GM12878 (cell line): ENCODE results near the gene IDH3G. TPM values are rescaled to one million over a fixed set of nuclear protein-coding genes. Genes with fewer than 3 reads are reported as not detected.

Source experiments
- ATAC-seq: fragments of 200-7000 bp; cut with Tn5 transposase; 3 replicates; pipeline ENCODE4 v1.9.1; 2020; ENCODE audit warnings: mild to moderate bottlenecking, moderate library complexity
- BruUV-seq: library from RNA; stranded (reverse); fragments of 400-500 nt; replicated peaks from 2 replicates; lab custom pipeline; 2021; lab: Mats Ljungman, UMichigan
- CTCF ChIA-PET: fragments of 300-600 bp; sonication (Branson Sonifier 250); formaldehyde crosslinking; extraction: SDS; loops from one replicate; lab custom pipeline; 2021; ENCODE audit warnings: inconsistent platforms; lab: Yijun Ruan, JAX
- POLR2A ChIA-PET: fragments of 350-600 bp; formaldehyde crosslinking; extraction: SDS; loops from one replicate; lab custom pipeline; 2021; ENCODE audit warnings: inconsistent platforms; lab: Charles Lee
- RAD21 ChIA-PET: fragments of 300-600 bp; sonication (Branson Sonifier 250); formaldehyde crosslinking; loops from one replicate; lab custom pipeline; 2023; ENCODE audit warnings: antibody characterized with exemption; ENCODE audit not compliant: unreplicated experiment; lab: Charles Lee
- SMC1A ChIA-PET: fragments of 300-600 bp; sonication (Branson Sonifier 250); formaldehyde crosslinking; loops from one replicate; lab custom pipeline; 2023; ENCODE audit not compliant: unreplicated experiment, uncharacterized antibody; lab: Charles Lee
- DNase-seq: peaks from one replicate; pipeline ENCODE4 v3.0.0-alpha.2; 2011; ENCODE audit warnings: low read depth, low spot score
- FAIRE-seq: peaks from 3 replicates; lab custom pipeline; 2011; peaks lifted over from hg19 to GRCh38; lab: Jason Lieb, UNC
- H2AFZ ChIP-seq: 2 replicates; pipeline ENCODE4 v1.6.0; 2011; ENCODE audit warnings: low read depth, low read length, control low read depth; ENCODE audit not compliant: control insufficient read depth
- H3K27ac ChIP-seq: 2 replicates; pipeline ENCODE4 v1.5.1; 2011; ENCODE audit warnings: control low read depth; ENCODE audit not compliant: control insufficient read depth, insufficient read depth
- H3K27me3 ChIP-seq, 2 experiments: replicated peaks in 1 of 2; 2 replicates each; pipeline versions ENCODE4 v1.6.0 to v1.6.1; 2011; ENCODE audit warnings: low read length in 1 of 2; ENCODE audit not compliant: control insufficient read depth in 2 of 2, insufficient read depth in 2 of 2
- H3K36me3 ChIP-seq, 2 experiments: 2 replicates each; pipeline ENCODE4 v1.5.1; 2011; ENCODE audit warnings: low read length in 1 of 2; ENCODE audit not compliant: control insufficient read depth in 2 of 2, insufficient read depth in 2 of 2
- H3K4me1 ChIP-seq: 2 replicates; pipeline ENCODE4 v1.6.1; 2011; ENCODE audit warnings: mild to moderate bottlenecking, low read length, moderate library complexity, mixed read lengths; ENCODE audit not compliant: control insufficient read depth, insufficient read depth
- H3K4me2 ChIP-seq: 2 replicates; pipeline ENCODE4 v1.6.0; 2011; ENCODE audit warnings: control low read depth; ENCODE audit not compliant: control insufficient read depth, insufficient read depth
- H3K4me3 ChIP-seq: fragments of 200-600 bp; sonication (generic); 2 replicates; pipeline ENCODE4 v1.5.1; 2016
- H3K79me2 ChIP-seq: 2 replicates; pipeline ENCODE4 v1.6.0; 2011; ENCODE audit warnings: low read length; ENCODE audit not compliant: control insufficient read depth, insufficient read depth
- H3K9ac ChIP-seq: 2 replicates; pipeline ENCODE4 v1.8.0; 2011; ENCODE audit warnings: low read length, control low read depth, mixed read lengths; ENCODE audit not compliant: control insufficient read depth, insufficient read depth
- H3K9me3 ChIP-seq: replicated peaks from 3 replicates; pipeline ENCODE4 v1.5.1; 2011; ENCODE audit warnings: mild to moderate bottlenecking, low read length; ENCODE audit not compliant: control insufficient read depth, insufficient read depth
- H4K20me1 ChIP-seq: 2 replicates; pipeline ENCODE4 v1.6.0; 2011; ENCODE audit not compliant: control insufficient read depth, insufficient read depth
- ATF7 ChIP-seq: fragments of 450-650 bp; IDR thresholded peaks from 2 replicates; pipeline ENCODE4 v1.6.1; 2016; ENCODE audit warnings: low read depth, mild to moderate bottlenecking
- BRCA1 ChIP-seq: IDR thresholded peaks from 2 replicates; pipeline ENCODE4 v1.6.1; 2011; ENCODE audit warnings: low read depth, low read length, improper control_type of control experiment
- CBFB ChIP-seq: IDR thresholded peaks from 2 replicates; pipeline ENCODE4 v1.6.1; 2016; ENCODE audit warnings: antibody characterized with exemption, low read depth
- CEBPB ChIP-seq, 2 experiments: fragments of 150-350 bp in 1 of 2; IDR thresholded peaks; 2 replicates each; pipeline ENCODE4 v1.6.1; 2012 to 2014; ENCODE audit warnings: low read depth in 2 of 2, low read length in 2 of 2, borderline replicate concordance in 1 of 2, inconsistent platforms in 1 of 2
- IKZF1 ChIP-seq: fragments of 450-650 bp; conservative IDR thresholded peaks from 2 replicates; pipeline ENCODE4 v1.6.1; 2017; ENCODE audit warnings: antibody characterized with exemption, mild to moderate bottlenecking
- KAT2A ChIP-seq: conservative IDR thresholded peaks from 2 replicates; pipeline ENCODE4 v1.6.1; 2011; ENCODE audit warnings: low read depth, low read length; ENCODE audit not compliant: control insufficient read depth
- NFIC ChIP-seq: IDR thresholded peaks from 2 replicates; pipeline ENCODE4 v1.6.1; 2012; ENCODE audit warnings: low read depth, mild to moderate bottlenecking, inconsistent platforms, low read length, moderate library complexity
- SRF ChIP-seq, 2 experiments: IDR thresholded peaks; 2 replicates each; pipeline ENCODE4 v1.6.1; 2011; ENCODE audit warnings: low read depth in 2 of 2, low read length in 2 of 2, mild to moderate bottlenecking in 1 of 2, moderate library complexity in 1 of 2
- WGBS: methylation state at CpG from one replicate; pipeline ENCODE4 v1.1.6; 2016; ENCODE audit warnings: low lambda C conversion rate; ENCODE audit not compliant: insufficient replicate concordance, insufficient coverage; ENCODE audit errors: missing lambda C conversion rate; 5-methylcytosine and 5-hydroxymethylcytosine counted together
- in situ Hi-C: fragments of 300-500 bp; cut with MboI; formaldehyde crosslinking; loops from 9 replicates; pipeline ENCODE4 v1.14.3; 2018; ENCODE audit warnings: mixed read lengths
- intact Hi-C: fragments of 100-400 bp; cut with micrococcal nuclease; formaldehyde crosslinking; loops from one replicate; pipeline ENCODE4 v1.14.2; 2022; ENCODE audit not compliant: unreplicated experiment
- polyA plus RNA-seq, 11 experiments: library from polyadenylated mRNA; depleted of rRNA in 4 of 11; unstranded in 6 of 11; stranded (reverse) in 5 of 11; fragments of >200 nt; fragmentation: Nextera tagmentation in 4 of 11; fragmentation: Illumina TruSeq in 1 of 11; extraction: Ambion mirVana in 4 of 11; extraction: Trizol in 1 of 11; gene quantifications; 1 replicate in 1 of 11; 2 replicates in 10 of 11; pipeline versions ENCODE4 v1.2.1 to v1.2.3, GENCODE V29; 2011 to 2016; ENCODE audit warnings: inconsistent platforms in 2 of 11, missing spikeins in 2 of 11, low read depth in 1 of 11
- total RNA-seq, 4 experiments: library from RNA; depleted of rRNA in 3 of 4; stranded (reverse); fragments of >200 nt in 3 of 4; fragmentation: Illumina TruSeq in 1 of 4; extraction: Trizol in 1 of 4; gene quantifications; 2 replicates each; pipeline versions ENCODE4 v1.2.1 to v1.2.3, GENCODE V29; 2013 to 2021
- TF ChIP-seq, protein P1 (sequence below): IDR thresholded peaks from 2 replicates; pipeline ENCODE4 v1.6.1; 2012; ENCODE audit warnings: low read depth, low read length, improper control_type of control experiment

Gene IDH3G
- total and polyA plus RNA-seq, 10 of the 15 experiments (the other 5 are each of a cell fraction or from before 2014, with no cell fraction given): 26.3 to 102 (median 66.6) TPM

DNA sequence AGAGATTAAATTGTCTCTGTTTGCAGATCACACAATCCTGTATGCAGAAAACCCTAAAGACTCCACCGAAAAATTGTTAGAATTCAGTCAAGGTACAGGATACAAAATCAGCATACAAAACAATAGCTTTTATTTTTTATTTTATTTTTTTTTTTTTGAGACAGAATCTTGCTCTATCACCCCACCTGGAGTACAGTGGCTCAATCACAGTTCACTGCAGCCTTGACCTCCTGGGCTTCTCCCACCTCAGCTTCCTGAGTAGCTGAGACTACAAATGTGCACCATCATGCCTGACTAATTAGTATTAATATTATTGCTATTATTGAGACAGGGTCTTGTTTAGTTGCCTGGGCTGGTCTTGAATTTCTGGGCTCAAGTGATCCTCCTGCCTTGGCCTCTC is 39.0 kb downstream of the IDH3G start:
- CTCF ChIA-PET: no interaction called here
- TF ChIP-seq BRCA1: no peak
- TF ChIP-seq CEBPB (IDR thresholded peaks at IDR 0.05; ENCODE audit: borderline replicate concordance in 1 of 2, low read depth in 2 of 2, low read length in 2 of 2): no peak
- TF ChIP-seq NFIC: no peak
- no peak for TF ChIP-seq SRF (IDR thresholded peaks at IDR 0.05; ENCODE audit: low read depth in 2 of 2, low read length in 2 of 2)
- TF ChIP-seq, protein P1, sequence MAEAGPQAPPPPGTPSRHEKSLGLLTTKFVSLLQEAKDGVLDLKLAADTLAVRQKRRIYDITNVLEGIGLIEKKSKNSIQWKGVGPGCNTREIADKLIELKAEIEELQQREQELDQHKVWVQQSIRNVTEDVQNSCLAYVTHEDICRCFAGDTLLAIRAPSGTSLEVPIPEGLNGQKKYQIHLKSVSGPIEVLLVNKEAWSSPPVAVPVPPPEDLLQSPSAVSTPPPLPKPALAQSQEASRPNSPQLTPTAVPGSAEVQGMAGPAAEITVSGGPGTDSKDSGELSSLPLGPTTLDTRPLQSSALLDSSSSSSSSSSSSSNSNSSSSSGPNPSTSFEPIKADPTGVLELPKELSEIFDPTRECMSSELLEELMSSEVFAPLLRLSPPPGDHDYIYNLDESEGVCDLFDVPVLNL: no peak
- no peak for TF ChIP-seq KAT2A
- TF ChIP-seq CBFB: no peak
- no peak for TF ChIP-seq IKZF1
- no peak for TF ChIP-seq ATF7
- no peak overlapping the region for H3K27ac ChIP-seq
- RAD21 ChIA-PET: no interaction called here
- no peak for FAIRE-seq
- H3K9ac ChIP-seq: no peak overlapping the region
- intact Hi-C loops: no loop called here
- H4K20me1 ChIP-seq: no peaks in the 10 kb centered on the region
- no peak for DNase-seq
- POLR2A ChIA-PET: interaction anchor here (0.6 kb wide), 1 partner anchor 70 kb away, joined by 3 read pairs; no protein-coding TSS in a partner anchor
- ATAC-seq: no peak
- BruUV-seq: no TSS peak
- in situ Hi-C loops: no loop called here
- SMC1A ChIA-PET: no interaction called here
- no peaks in the 10 kb centered on the region for H3K4me1 ChIP-seq
- H3K27me3 ChIP-seq: no peaks in the 10 kb centered on the region
- H3K4me2 ChIP-seq: no peak overlapping the region
- WGBS: 73% methylated on average over 1 of the region's 1 CpG
- H3K9me3 ChIP-seq: no peaks in the 10 kb centered on the region
- no peak overlapping the region for H2AFZ ChIP-seq
- H3K4me3 ChIP-seq: no peak overlapping the region
- no peaks in the 10 kb centered on the region for H3K79me2 ChIP-seq
- H3K36me3 ChIP-seq: no peaks in the 10 kb centered on the region
